SK-N-SH treated with all-trans-retinoic acid at 6 μM for 48 hours (cell line): Measurements from ENCODE around the gene ABR.

Source experiments
- BACH2 ChIP-seq: fragments of 250-450 bp; sonication (Bioruptor Pico); IDR thresholded peaks from 2 replicates; pipeline ENCODE4 v1.9.0; 2021; ENCODE audit warnings: mild to moderate bottlenecking, borderline replicate concordance
- GLIS3 ChIP-seq: fragments of 250-450 bp; sonication (Bioruptor Pico); IDR thresholded peaks from 2 replicates; pipeline ENCODE4 v1.5.0; 2020; ENCODE audit warnings: mild to moderate bottlenecking, moderate library complexity
- POU6F1 ChIP-seq: fragments of 250-450 bp; sonication (Bioruptor Pico); IDR thresholded peaks from 2 replicates; pipeline ENCODE4 v1.8.0; 2021; ENCODE audit warnings: low read depth, mild to moderate bottlenecking, moderate library complexity, borderline replicate concordance
- PPARA ChIP-seq: fragments of 250-450 bp; sonication (Bioruptor Pico); IDR thresholded peaks from 2 replicates; pipeline ENCODE4 v1.5.0; 2020; ENCODE audit warnings: mild to moderate bottlenecking, borderline replicate concordance
- RARB ChIP-seq: fragments of 250-450 bp; sonication (Bioruptor Pico); IDR thresholded peaks from 2 replicates; pipeline ENCODE4 v1.8.0; 2021; ENCODE audit warnings: mild to moderate bottlenecking, moderate library complexity
- SNAI2 ChIP-seq: fragments of 250-450 bp; sonication (Bioruptor Pico); IDR thresholded peaks from 2 replicates; pipeline ENCODE4 v1.5.0; 2020; ENCODE audit warnings: mild to moderate bottlenecking, moderate library complexity
- TOX ChIP-seq: fragments of 250-450 bp; sonication (Bioruptor Pico); IDR thresholded peaks from 2 replicates; pipeline ENCODE4 v1.8.0; 2021; ENCODE audit warnings: mild to moderate bottlenecking, moderate library complexity, borderline replicate concordance
- ZNF8 ChIP-seq: fragments of 450-650 bp; formaldehyde crosslinking; IDR thresholded peaks from 2 replicates; pipeline ENCODE4 v1.5.0; 2020; ENCODE audit warnings: mild to moderate bottlenecking, moderate library complexity

GRCh38 chr17:958712-959451 is 220.9 kb downstream of the ABR start:
- TF ChIP-seq PPARA (CRISPR knock-in tag): no peak
- TF ChIP-seq GLIS3 (CRISPR knock-in tag): no peak
- no peak for TF ChIP-seq RARB (CRISPR knock-in tag)
- no peak for TF ChIP-seq BACH2 (CRISPR knock-in tag)
- TF ChIP-seq SNAI2 (CRISPR knock-in tag): no peak
- no peak for TF ChIP-seq TOX (CRISPR knock-in tag)
- TF ChIP-seq POU6F1 (CRISPR knock-in tag): no peak
- no peak for TF ChIP-seq ZNF8 (CRISPR knock-in tag)
